Measurements from ENCODE around the gene CD53. TPM values are rescaled to one million over a fixed set of nuclear protein-coding genes. Genes with fewer than 3 reads are reported as not detected.

The CD53 gene
- total and polyA plus RNA-seq, 9 of the 15 experiments (the other 6 are each of a cell fraction or from before 2014, with no cell fraction given), result 63.5 to 220 (median 131) TPM

DNA sequence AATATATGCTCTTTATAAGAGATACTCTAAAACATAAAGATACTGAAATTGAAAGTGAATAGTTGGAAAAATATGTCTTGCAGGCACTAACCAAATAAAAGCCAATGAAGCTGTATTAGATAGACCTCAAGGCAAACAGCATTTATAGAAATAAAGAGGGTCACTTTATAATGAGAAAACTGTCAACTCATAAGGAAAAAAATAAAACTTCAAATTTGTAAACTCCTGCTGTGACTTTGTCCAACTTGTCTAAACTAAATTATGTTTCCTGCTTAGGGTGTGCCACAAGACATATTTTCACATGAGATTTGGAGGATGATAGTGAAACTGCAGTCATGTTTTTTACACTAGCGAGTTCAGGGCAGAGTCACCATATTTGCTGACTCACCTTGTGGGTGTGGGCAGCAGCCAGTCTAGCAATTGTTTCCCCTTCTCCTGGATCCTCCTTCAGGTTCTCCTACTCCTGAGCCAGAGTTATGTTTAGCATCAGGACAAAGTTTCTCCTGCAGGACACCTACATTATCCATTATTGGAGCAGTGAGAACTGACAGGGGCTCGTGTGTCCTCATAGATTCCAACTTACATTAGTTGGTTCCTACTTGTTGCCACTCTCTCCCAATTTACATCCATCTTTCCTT lies 43.8 kb downstream of the CD53 start (continued):
- no peak for TF ChIP-seq FIP1L1 (IDR thresholded peaks at IDR 0.05; ENCODE audit: low read depth, low read length, poor library complexity, severe bottlenecking)
- no peak for TF ChIP-seq XRCC4 (IDR thresholded peaks at IDR 0.05; ENCODE audit: extremely low read depth, insufficient read depth, insufficient read length)
- TF ChIP-seq GTF2F1 (IDR thresholded peaks at IDR 0.05; ENCODE audit: low read depth, low read length), result no peak; the same call in 1 of the 2 replicates
- TF ChIP-seq TAF9B (IDR thresholded peaks at IDR 0.05; ENCODE audit: partially characterized antibody), result peak; percentile 74
- TF ChIP-seq, protein P1, sequence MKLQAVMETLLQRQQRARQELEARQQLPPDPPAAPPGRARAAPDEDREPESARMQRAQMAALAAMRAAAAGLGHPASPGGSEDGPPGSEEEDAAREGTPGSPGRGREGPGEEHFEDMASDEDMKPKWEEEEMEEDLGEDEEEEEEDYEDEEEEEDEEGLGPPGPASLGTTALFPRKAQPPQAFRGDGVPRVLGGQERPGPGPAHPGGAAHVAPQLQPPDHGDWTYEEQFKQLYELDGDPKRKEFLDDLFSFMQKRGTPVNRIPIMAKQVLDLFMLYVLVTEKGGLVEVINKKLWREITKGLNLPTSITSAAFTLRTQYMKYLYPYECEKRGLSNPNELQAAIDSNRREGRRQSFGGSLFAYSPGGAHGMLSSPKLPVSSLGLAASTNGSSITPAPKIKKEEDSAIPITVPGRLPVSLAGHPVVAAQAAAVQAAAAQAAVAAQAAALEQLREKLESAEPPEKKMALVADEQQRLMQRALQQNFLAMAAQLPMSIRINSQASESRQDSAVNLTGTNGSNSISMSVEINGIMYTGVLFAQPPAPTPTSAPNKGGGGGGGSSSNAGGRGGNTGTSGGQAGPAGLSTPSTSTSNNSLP (IDR thresholded peaks at IDR 0.05; ENCODE audit: borderline replicate concordance, low read depth, low read length), result peak; percentile 85; the same call in 1 of the 2 replicates
- TF ChIP-seq RBFOX2 (IDR thresholded peaks at IDR 0.05; ENCODE audit: low read depth, low read length), result peak; percentile 51
- peak in 1 of 2 experiments; percentile 62; a peak in 2 of 4 replicates for TF ChIP-seq RCOR1 (IDR thresholded peaks at IDR 0.05; ENCODE audit: borderline replicate concordance in 1 of 2, low read depth in 2 of 2, low read length in 2 of 2)
- TF ChIP-seq DMBX1 (CRISPR knock-in tag; IDR thresholded peaks at IDR 0.05; ENCODE audit: borderline replicate concordance), result no peak
- TF ChIP-seq, protein P2, sequence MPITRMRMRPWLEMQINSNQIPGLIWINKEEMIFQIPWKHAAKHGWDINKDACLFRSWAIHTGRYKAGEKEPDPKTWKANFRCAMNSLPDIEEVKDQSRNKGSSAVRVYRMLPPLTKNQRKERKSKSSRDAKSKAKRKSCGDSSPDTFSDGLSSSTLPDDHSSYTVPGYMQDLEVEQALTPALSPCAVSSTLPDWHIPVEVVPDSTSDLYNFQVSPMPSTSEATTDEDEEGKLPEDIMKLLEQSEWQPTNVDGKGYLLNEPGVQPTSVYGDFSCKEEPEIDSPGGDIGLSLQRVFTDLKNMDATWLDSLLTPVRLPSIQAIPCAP (CRISPR knock-in tag; IDR thresholded peaks at IDR 0.05; ENCODE audit: borderline replicate concordance), result no peak
- TF ChIP-seq TCF3 (CRISPR knock-in tag; IDR thresholded peaks at IDR 0.05), result peak; percentile 42; the same call in 1 of the 2 replicates
- no peak for TF ChIP-seq CHD1 (IDR thresholded peaks at IDR 0.05; ENCODE audit: low read length)
- no peak for TF ChIP-seq PHTF2 (CRISPR knock-in tag; IDR thresholded peaks at IDR 0.05)
- TF ChIP-seq, protein P3, sequence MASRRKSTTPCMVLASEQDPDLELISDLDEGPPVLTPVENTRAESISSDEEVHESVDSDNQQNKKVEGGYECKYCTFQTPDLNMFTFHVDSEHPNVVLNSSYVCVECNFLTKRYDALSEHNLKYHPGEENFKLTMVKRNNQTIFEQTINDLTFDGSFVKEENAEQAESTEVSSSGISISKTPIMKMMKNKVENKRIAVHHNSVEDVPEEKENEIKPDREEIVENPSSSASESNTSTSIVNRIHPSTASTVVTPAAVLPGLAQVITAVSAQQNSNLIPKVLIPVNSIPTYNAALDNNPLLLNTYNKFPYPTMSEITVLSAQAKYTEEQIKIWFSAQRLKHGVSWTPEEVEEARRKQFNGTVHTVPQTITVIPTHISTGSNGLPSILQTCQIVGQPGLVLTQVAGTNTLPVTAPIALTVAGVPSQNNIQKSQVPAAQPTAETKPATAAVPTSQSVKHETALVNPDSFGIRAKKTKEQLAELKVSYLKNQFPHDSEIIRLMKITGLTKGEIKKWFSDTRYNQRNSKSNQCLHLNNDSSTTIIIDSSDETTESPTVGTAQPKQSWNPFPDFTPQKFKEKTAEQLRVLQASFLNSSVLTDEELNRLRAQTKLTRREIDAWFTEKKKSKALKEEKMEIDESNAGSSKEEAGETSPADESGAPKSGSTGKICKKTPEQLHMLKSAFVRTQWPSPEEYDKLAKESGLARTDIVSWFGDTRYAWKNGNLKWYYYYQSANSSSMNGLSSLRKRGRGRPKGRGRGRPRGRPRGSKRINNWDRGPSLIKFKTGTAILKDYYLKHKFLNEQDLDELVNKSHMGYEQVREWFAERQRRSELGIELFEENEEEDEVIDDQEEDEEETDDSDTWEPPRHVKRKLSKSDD (conservative IDR thresholded peaks at IDR 0.05; ENCODE audit: low read length), result no peak
- TF ChIP-seq, protein P4, sequence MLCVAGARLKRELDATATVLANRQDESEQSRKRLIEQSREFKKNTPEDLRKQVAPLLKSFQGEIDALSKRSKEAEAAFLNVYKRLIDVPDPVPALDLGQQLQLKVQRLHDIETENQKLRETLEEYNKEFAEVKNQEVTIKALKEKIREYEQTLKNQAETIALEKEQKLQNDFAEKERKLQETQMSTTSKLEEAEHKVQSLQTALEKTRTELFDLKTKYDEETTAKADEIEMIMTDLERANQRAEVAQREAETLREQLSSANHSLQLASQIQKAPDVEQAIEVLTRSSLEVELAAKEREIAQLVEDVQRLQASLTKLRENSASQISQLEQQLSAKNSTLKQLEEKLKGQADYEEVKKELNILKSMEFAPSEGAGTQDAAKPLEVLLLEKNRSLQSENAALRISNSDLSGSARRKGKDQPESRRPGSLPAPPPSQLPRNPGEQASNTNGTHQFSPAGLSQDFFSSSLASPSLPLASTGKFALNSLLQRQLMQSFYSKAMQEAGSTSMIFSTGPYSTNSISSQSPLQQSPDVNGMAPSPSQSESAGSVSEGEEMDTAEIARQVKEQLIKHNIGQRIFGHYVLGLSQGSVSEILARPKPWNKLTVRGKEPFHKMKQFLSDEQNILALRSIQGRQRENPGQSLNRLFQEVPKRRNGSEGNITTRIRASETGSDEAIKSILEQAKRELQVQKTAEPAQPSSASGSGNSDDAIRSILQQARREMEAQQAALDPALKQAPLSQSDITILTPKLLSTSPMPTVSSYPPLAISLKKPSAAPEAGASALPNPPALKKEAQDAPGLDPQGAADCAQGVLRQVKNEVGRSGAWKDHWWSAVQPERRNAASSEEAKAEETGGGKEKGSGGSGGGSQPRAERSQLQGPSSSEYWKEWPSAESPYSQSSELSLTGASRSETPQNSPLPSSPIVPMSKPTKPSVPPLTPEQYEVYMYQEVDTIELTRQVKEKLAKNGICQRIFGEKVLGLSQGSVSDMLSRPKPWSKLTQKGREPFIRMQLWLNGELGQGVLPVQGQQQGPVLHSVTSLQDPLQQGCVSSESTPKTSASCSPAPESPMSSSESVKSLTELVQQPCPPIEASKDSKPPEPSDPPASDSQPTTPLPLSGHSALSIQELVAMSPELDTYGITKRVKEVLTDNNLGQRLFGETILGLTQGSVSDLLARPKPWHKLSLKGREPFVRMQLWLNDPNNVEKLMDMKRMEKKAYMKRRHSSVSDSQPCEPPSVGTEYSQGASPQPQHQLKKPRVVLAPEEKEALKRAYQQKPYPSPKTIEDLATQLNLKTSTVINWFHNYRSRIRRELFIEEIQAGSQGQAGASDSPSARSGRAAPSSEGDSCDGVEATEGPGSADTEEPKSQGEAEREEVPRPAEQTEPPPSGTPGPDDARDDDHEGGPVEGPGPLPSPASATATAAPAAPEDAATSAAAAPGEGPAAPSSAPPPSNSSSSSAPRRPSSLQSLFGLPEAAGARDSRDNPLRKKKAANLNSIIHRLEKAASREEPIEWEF (CRISPR knock-in tag; IDR thresholded peaks at IDR 0.05), result no peak
- TF ChIP-seq ZNF766 (CRISPR knock-in tag; conservative IDR thresholded peaks at IDR 0.05), result peak; percentile 64
- no peak for TF ChIP-seq ZNF561 (CRISPR knock-in tag; conservative IDR thresholded peaks at IDR 0.05)
- no peak for TF ChIP-seq CBFA2T2 (conservative IDR thresholded peaks at IDR 0.05)

Data from K562 (cell line).